Esophagus (tissue), 2 donors: ENCODE measurements around the gene C17orf107. TPM values are rescaled to one million over a fixed set of nuclear protein-coding genes. Genes with fewer than 3 reads are reported as not detected.

Experiments used
- H3K27ac ChIP-seq, 2 donors: one replicate each; pipeline ENCODE4 v1.5.1; 2013; ENCODE audit warnings: low read depth in 2 of 2, mild to moderate bottlenecking in 2 of 2, inconsistent platforms in 1 of 2, low read length in 1 of 2, moderate library complexity in 1 of 2
- H3K27me3 ChIP-seq, 2 donors: one replicate each; pipeline ENCODE4 v1.6.1; 2013; ENCODE audit warnings: low read length in 2 of 2, control low read depth in 1 of 2, mild to moderate bottlenecking in 1 of 2; ENCODE audit not compliant: insufficient read depth in 2 of 2, control insufficient read depth in 1 of 2
- H3K36me3 ChIP-seq, 2 donors: one replicate each; pipeline ENCODE4 v1.6.1; 2013; ENCODE audit warnings: low read length in 1 of 2; ENCODE audit not compliant: control insufficient read depth in 2 of 2, insufficient read depth in 2 of 2
- H3K4me1 ChIP-seq, 2 donors: one replicate each; pipeline ENCODE4 v1.6.1; 2013; ENCODE audit warnings: low read length in 1 of 2; ENCODE audit not compliant: control insufficient read depth in 2 of 2, insufficient read depth in 2 of 2
- H3K4me3 ChIP-seq, 2 donors: one replicate each; pipeline ENCODE4 v1.5.1; 2013; ENCODE audit warnings: low read length in 2 of 2, mild to moderate bottlenecking in 2 of 2, low read depth in 1 of 2, moderate library complexity in 1 of 2
- H3K9me3 ChIP-seq, 2 donors: one replicate each; pipeline ENCODE4 v1.6.1; 2013; ENCODE audit warnings: mild to moderate bottlenecking in 2 of 2, low read depth in 1 of 2, low read length in 1 of 2, moderate library complexity in 1 of 2; ENCODE audit not compliant: control insufficient read depth in 2 of 2, insufficient read depth in 1 of 2
- WGBS, 2 donors: extraction: QIAGEN DNeasy Blood & Tissue Kit; methylation state at CpG; one replicate each; pipeline ENCODE4 v1.1.7; 2013; 5-methylcytosine and 5-hydroxymethylcytosine counted together
- polyA plus RNA-seq, 2 donors: library from polyadenylated mRNA; stranded (reverse); fragments of 200-250 nt; gene quantifications; one replicate each; pipeline ENCODE4 v1.2.3, GENCODE V29; 2013
- donor health status: healthy with polysubstance abuse.
- donor health status: Bipolar disorder and iron deficiency.

The C17orf107 gene
- polyA plus RNA-seq, 2 donors, result 0.58 to 0.71 TPM

GRCh38 chr17:4931963-4932362 is 32.6 kb downstream of the C17orf107 start, which contains the start of gene GP1BA:
Gene GP1BA (plus strand): TSS chr17:4932277. CDS start chr17:4932605, 328 bp downstream.
- 82% methylated on average over 14 of the region's 14 CpGs for WGBS, 2 donors
- Histone ChIP-seq H3K36me3 (peaks cover 0 to 10% of the 10 kb centered on the region in 2 donors), H3K27ac (no peak within 1 kb of the TSS), H3K4me1 (no peaks in the 10 kb centered on the region), H3K9me3 (no peaks in the 10 kb centered on the region), H3K4me3 (no peak within 1 kb of the TSS), H3K27me3 (no peaks in the 10 kb centered on the region)

- 87 to 92% methylated on average over 12 of the region's 12 CpGs for WGBS, 2 donors
- Histone ChIP-seq H3K27me3 (no peaks in the 10 kb centered on the region), H3K27ac (no peak overlapping the region), H3K9me3 (no peaks in the 10 kb centered on the region), H3K4me1 (no peaks in the 10 kb centered on the region), H3K4me3 (no peak overlapping the region), H3K36me3 (peaks cover 0 to 14% of the 10 kb centered on the region in 2 donors)
These were observed 33.4 kb downstream of the C17orf107 start for GRCh38 chr17:4932756-4933155.

GRCh38 chr17:4933646-4934045 is 34.3 kb downstream of the C17orf107 start:
- no peaks in the 10 kb centered on the region for H3K27me3 ChIP-seq
- H3K4me3 ChIP-seq, result no peak overlapping the region
- H3K4me1 ChIP-seq, result peaks cover under 1 to 1% of the 10 kb centered on the region in 2 donors
- no peak overlapping the region for H3K27ac ChIP-seq
- peaks cover 0 to 21% of the 10 kb centered on the region in 2 donors for H3K36me3 ChIP-seq
- H3K9me3 ChIP-seq, result no peaks in the 10 kb centered on the region
- 78 to 81% methylated on average over 10 to 16 of the region's 16 CpGs for WGBS, 2 donors

GRCh38 chr17:4934173-4934979 is 35.0 kb downstream of the C17orf107 start:
- no peak overlapping the region for H3K4me3 ChIP-seq
- no peak overlapping the region for H3K27ac ChIP-seq

GRCh38 chr17:4935650-4936049 is 36.3 kb downstream of the C17orf107 start:
- no peak overlapping the region for H3K27ac ChIP-seq
- no peak overlapping the region for H3K4me3 ChIP-seq

More at GRCh38 chr17:4934173-4934979, 35.0 kb downstream of the C17orf107 start:
- H3K9me3 ChIP-seq, result no peaks in the 10 kb centered on the region
- H3K4me1 ChIP-seq, result peaks cover 6% of the 10 kb centered on the region in 2 donors
- 33% methylated on average over 13 to 14 of the region's 14 CpGs for WGBS, 2 donors
- no peaks in the 10 kb centered on the region for H3K27me3 ChIP-seq
- peaks cover 0 to 21% of the 10 kb centered on the region in 2 donors for H3K36me3 ChIP-seq

GRCh38 chr17:4936436-4936835 is 37.1 kb downstream of the C17orf107 start:
- 86 to 89% methylated on average over 3 of the region's 3 CpGs for WGBS, 2 donors

More at GRCh38 chr17:4935650-4936049, 36.3 kb downstream of the C17orf107 start:
- peaks cover 6% of the 10 kb centered on the region in 2 donors for H3K4me1 ChIP-seq
- peaks cover 0 to 21% of the 10 kb centered on the region in 2 donors for H3K36me3 ChIP-seq
- no peaks in the 10 kb centered on the region for H3K9me3 ChIP-seq
- H3K27me3 ChIP-seq, result no peaks in the 10 kb centered on the region

GRCh38 chr17:4937553-4937952 is 38.2 kb downstream of the C17orf107 start:
- 95 to 96% methylated on average over 16 of the region's 16 CpGs for WGBS, 2 donors
- Histone ChIP-seq H3K36me3 (peaks cover 4 to 23% of the 10 kb centered on the region in 2 donors), H3K27me3 (no peaks in the 10 kb centered on the region), H3K9me3 (no peaks in the 10 kb centered on the region), H3K4me3 (no peak overlapping the region), H3K4me1 (peaks cover 6% of the 10 kb centered on the region in 2 donors), H3K27ac (no peak overlapping the region)

More at GRCh38 chr17:4936436-4936835, 37.1 kb downstream of the C17orf107 start:
- H3K4me1 ChIP-seq, result peaks cover 6% of the 10 kb centered on the region in 2 donors
- no peaks in the 10 kb centered on the region for H3K9me3 ChIP-seq
- H3K4me3 ChIP-seq, result no peak overlapping the region
- H3K27me3 ChIP-seq, result no peaks in the 10 kb centered on the region
- H3K36me3 ChIP-seq, result peaks cover 0 to 21% of the 10 kb centered on the region in 2 donors
- no peak overlapping the region for H3K27ac ChIP-seq

GRCh38 chr17:4938069-4938491 is 38.7 kb downstream of the C17orf107 start:
- Histone ChIP-seq H3K4me1 (peaks cover 6% of the 10 kb centered on the region in 2 donors), H3K27me3 (no peaks in the 10 kb centered on the region), H3K36me3 (peaks cover 5 to 28% of the 10 kb centered on the region in 2 donors), H3K9me3 (no peaks in the 10 kb centered on the region), H3K27ac (no peak overlapping the region), H3K4me3 (no peak overlapping the region)
- 85 to 95% methylated on average over 11 of the region's 11 CpGs for WGBS, 2 donors

- 44 to 48% methylated on average over 19 of the region's 19 CpGs for WGBS, 2 donors
- Histone ChIP-seq H3K4me3 (peak overlapping the region; percentile 76 to 83), H3K36me3 (peaks cover 5 to 33% of the 10 kb centered on the region in 2 donors), H3K4me1 (peaks cover 6% of the 10 kb centered on the region in 2 donors), H3K9me3 (no peaks in the 10 kb centered on the region), H3K27me3 (no peaks in the 10 kb centered on the region), H3K27ac (peak overlapping the region; percentile 90 to 99)
These were observed 39.6 kb downstream of the C17orf107 start for GRCh38 chr17:4938688-4939545.
